ENCODE measurements around the gene ZNF76. TPM values are rescaled to one million over a fixed set of nuclear protein-coding genes. Genes with fewer than 3 reads are reported as not detected.

Gene ZNF76
- total and polyA plus RNA-seq, 10 of the 15 experiments (the other 5 are each of a cell fraction or from before 2014, with no cell fraction given) = 2.8 to 41.0 (median 24.8) TPM

- TF ChIP-seq ELK1 (IDR thresholded peaks at IDR 0.05; ENCODE audit: low read depth, low read length) = 0 out of 2 replicates have a peak, but pooled peaks have one; percentile 0
- TF ChIP-seq SMC3 (IDR thresholded peaks at IDR 0.05; ENCODE audit: borderline replicate concordance, low read length) = 0 out of 2 replicates have a peak, but pooled peaks have one; percentile 8
- TF ChIP-seq TCF3 (IDR thresholded peaks at IDR 0.05; ENCODE audit: borderline replicate concordance, insufficient read depth, low read depth, low read length) = 0 out of 2 replicates have a peak, but pooled peaks have one; percentile 10
- TF ChIP-seq MXI1 (IDR thresholded peaks at IDR 0.05; ENCODE audit: low read depth, low read length) = no peak; the same call in 1 of the 2 replicates
- TF ChIP-seq RELB (IDR thresholded peaks at IDR 0.05; ENCODE audit: low read depth) = peak; percentile 59; the same call in 1 of the 2 replicates
- 0 out of 2 replicates have a peak, but pooled peaks have one; percentile 30 for TF ChIP-seq HDGF (IDR thresholded peaks at IDR 0.05)
- TF ChIP-seq NR2F1 (conservative IDR thresholded peaks at IDR 0.05) = no peak
- peak; percentile 69; the same call in 1 of the 2 replicates for TF ChIP-seq DPF2 (IDR thresholded peaks at IDR 0.05)
- TF ChIP-seq ZNF687 (IDR thresholded peaks at IDR 0.05) = 0 out of 2 replicates have a peak, but pooled peaks have one; percentile 13
- TF ChIP-seq EGR1 (IDR thresholded peaks at IDR 0.05; ENCODE audit: borderline replicate concordance in 1 of 2, low read depth in 2 of 2, low read length in 2 of 2) = peak in 1 of 2 experiments; percentile 26; a peak in 1 of 3 replicates
- no peak for TF ChIP-seq SUPT20H (IDR thresholded peaks at IDR 0.05; ENCODE audit: borderline replicate concordance, control insufficient read depth, low read depth, low read length)
- no peak for TF ChIP-seq CTCF (IDR thresholded peaks at IDR 0.05 in 2 of 3, conservative IDR thresholded peaks at IDR 0.05 in 1 of 3; ENCODE audit: control insufficient read depth in 2 of 3, extremely low read depth in 1 of 3, insufficient read depth in 1 of 3, low read depth in 3 of 3, low read length in 3 of 3)
- TF ChIP-seq ETV6 (conservative IDR thresholded peaks at IDR 0.05 in 1 of 2, IDR thresholded peaks at IDR 0.05 in 1 of 2; ENCODE audit: borderline replicate concordance in 1 of 2, low read depth in 1 of 2) = 0 out of 4 replicates have a peak, but pooled peaks of 1 of the 2 experiments have one; percentile 45
- TF ChIP-seq TAF1 (IDR thresholded peaks at IDR 0.05; ENCODE audit: borderline replicate concordance, low read depth, low read length) = peak; percentile 33; the same call in 1 of the 2 replicates
- TF ChIP-seq SIN3A (IDR thresholded peaks at IDR 0.05; ENCODE audit: low read depth, low read length) = peak; percentile 71; the same call in 1 of the 2 replicates
- 0 out of 2 replicates have a peak, but pooled peaks have one; percentile 52 for TF ChIP-seq POLR2AphosphoS2 (IDR thresholded peaks at IDR 0.05; ENCODE audit: low read depth, low read length)
Observed at GRCh38 chr6:35302604-35303241, 43.2 kb downstream of the ZNF76 start (continued).

Data from GM12878 (cell line).